Measurements from ENCODE around the gene RBM33. TPM values are rescaled to one million over a fixed set of nuclear protein-coding genes. Genes with fewer than 3 reads are reported as not detected.

Gene RBM33
- total RNA-seq, 2 experiments from 2014 or later: 73.7 to 84.8 TPM

DNA sequence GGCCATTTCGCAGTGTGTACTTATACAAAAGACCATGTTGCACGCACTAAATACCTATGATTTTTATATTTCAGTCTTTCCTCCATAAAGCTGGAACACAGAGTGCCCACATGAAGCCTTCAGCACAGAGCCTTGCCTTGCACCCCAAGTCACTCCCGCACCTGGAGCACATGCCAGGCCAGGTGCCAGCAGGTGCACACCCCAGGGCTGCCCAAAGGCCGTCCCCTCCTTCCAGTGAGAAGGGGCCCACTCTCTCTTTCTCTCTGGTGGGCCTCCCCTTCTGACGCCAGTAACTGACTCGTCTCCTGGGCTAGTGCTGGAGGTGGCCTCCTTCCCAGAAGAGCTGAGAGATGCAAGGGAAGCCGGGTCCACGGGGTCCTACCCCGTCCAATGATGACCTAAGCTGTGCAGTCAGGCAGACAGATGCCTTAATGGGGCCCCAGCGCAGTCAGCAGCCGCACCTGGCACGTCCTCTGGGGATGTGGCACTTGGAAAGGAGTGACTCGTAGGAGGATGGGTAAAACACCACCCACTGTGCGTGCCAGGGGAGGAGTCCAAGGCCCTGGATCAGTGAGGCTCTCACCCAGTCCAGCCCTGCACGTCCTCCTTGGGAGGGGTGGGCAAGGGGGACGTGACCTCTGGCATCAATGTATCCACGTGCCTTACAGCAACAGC lies 185.5 kb downstream of the RBM33 start:
- Mint-ChIP-seq H3K36me3 (ENCODE audit: low read depth) (no peaks in the 10 kb centered on the region), H3K27ac (no peak overlapping the region), H3K9me3 (no peaks in the 10 kb centered on the region), H3K4me3 (no peak overlapping the region), H3K4me1 (ENCODE audit: low read depth) (no peaks in the 10 kb centered on the region), H3K27me3 (peaks cover 6% of the 10 kb centered on the region)
- intact Hi-C loops (cut with micrococcal nuclease): no loop called here
- DNase-seq: no peak
- CTCF ChIA-PET: interaction anchor here (0.6 kb wide), 1 partner anchor 217 kb away, joined by 3 read pairs; no protein-coding TSS in a partner anchor
- ATAC-seq: no peak
- no peak for TF ChIP-seq CTCF (IDR thresholded peaks at IDR 0.05)
- POLR2A ChIA-PET: no interaction called here

Other genes starting within 250 kb of the RBM33 start
- gene EN2, start 186.5 kb upstream of the RBM33 start, total RNA-seq: not detected
- gene CNPY1, start 98.1 kb upstream of the RBM33 start, total RNA-seq: not detected
- gene SHH, start 167.8 kb downstream of the RBM33 start, total RNA-seq: not detected